ENCODE results near the gene SF1.

Gene SF1

GRCh38 chr11:64760759-64761420 lies 17.5 kb downstream of the SF1 start:
- no peak for DNase-seq

- DNase-seq = no peak
These were observed 18.3 kb downstream of the SF1 start, which contains the start of gene PYGM for GRCh38 chr11:64759722-64760719. Gene PYGM, minus strand, starts transcription at chr11:64759974. Its CDS starts 76 bp downstream, at chr11:64759898.

DNA sequence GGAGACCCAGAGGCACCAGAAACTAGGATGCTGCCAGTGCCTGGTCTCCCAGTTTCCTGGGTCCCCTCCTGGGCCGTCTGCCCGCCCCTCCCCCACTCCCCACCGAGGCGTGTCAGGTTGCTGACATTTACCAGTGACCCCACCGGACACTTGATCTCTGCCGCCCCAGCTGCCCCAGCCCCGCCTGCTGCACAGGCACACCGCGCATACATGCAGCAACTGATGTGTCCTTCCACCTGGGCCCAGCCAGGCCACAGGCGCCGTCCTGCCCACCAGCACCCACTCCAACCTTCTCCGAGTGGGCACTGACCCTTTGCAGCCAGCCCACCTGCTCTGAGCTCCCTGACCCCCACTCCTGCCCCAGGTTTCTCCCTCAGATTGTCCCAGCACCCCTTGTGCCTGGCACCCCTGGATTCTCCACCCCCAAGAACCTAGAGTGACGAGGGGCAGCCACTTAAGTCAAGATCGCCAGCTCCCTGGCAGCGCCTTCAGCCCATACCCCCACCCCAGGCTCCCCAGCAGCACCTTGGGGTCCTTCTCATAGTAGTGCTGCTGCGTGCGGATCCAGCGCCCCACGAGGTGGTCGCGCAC lies 19.1 kb downstream of the SF1 start:
- DNase-seq = no peak

GRCh38 chr11:64758330-64759079 lies 19.8 kb downstream of the SF1 start:
- DNase-seq = no peak

- DNase-seq = no peak
These were observed 20.6 kb downstream of the SF1 start for GRCh38 chr11:64757549-64758329.

GRCh38 chr11:64755681-64756361 lies 22.5 kb downstream of the SF1 start:
- no peak for DNase-seq

DNA sequence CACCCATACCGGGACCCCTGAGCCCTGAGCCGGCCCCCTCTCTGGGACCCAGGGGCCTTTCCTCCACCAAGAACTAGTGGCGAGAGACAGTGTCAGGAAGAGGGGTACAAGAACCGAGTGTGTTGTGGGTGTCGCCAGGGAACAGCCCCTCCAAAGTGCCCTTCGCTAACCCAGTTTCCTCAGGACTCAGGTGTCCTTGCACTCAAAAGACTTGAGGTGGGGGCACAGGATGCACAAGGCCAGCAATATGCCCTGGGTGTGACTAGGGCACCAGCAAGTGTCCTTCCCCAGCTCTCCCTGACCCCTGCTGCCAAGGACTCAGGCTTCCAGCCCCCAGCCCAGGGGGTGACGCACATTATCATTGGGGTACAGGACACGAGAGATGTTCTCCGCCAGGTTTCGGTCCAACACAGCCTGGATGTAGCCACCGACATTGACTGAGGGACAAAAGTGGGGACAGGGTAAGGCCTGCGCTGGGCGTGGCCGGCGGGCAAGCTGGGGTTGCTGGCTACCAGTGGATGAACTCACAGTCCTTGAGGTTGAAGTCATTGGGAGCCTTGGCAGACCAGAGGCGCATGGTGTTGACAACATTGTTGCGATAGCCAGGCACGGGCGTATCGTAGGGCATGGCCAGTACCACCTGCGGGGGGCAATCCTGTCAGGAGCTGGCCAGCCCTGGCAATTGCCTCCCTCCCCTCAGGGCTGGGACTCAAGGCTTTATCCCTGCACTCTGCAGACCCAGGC lies 23.3 kb downstream of the SF1 start:
- no peak for DNase-seq

DNA sequence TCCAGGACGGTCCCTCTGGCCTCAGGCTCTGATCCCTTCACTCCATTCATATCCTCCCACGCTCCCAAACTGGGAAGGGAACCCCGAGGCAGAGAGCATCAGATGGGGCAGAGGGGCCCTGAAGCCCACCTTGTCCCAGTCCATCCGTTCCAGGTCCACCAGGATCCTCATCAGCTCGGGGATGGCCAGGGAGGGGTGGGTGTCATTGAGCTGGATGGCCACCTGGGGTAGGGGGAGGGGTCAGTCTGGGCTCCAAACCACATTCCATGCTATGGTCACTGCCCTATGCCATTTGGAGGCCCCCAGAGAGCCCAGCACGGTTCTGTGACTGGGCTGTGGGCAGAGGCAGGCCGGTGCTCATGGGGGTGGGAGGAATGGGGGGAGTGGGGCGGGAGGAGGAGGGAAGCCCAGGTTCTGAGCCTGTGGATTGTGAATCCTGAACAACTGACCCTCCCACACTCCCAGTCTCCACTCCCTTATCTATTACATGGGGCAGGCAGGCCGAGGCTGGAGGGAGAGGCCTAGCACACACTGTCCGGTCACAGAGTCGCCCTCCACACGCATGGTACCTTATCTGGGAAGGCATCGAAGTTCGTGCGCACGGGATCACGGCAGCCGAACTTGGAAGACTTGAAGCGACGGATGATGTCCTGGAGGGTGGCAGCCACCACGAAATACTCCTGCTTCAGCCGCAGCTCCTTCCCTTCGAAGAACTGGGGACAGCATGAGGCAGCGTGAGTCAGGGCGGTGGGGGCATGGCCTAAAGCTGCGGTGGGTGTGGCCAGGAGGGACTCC lies 24.0 kb downstream of the SF1 start:
- no peak for DNase-seq

DNA sequence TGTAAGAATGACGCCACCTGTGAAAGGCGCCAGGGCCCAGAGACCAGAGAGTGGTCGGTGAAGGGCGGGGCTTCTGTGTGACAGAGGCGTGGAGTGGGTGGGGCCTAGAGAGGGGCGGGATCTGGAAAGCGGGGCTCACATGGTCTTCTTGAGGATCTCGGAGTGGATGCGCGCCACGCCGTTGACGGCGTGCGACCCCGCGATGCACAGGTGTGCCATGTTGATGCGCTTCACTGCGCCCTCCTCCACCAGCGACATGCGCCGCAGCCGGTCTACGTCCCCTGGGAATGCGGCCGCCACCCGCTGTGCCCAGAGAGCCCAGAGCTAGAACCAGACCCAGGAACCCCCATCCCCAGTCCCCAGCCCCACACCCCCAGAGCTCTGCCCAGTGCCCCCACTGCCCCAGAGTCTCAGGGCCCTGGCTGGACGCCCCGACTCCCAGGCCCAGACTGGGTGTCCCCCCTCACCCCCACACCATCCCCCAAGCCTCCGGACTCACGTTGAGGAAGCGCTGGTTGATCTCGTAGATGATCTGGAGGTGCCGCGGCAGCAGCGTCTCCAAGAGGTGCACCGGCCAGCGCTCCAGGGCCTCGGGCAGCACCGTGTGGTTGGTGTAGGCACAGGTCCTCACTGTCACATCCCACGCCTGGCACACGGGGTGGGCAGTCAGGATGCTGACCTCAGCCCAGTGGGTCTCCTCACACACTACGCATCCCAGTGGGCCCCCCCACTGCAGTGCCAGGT lies 24.8 kb downstream of the SF1 start:
- no peak for DNase-seq

DNA sequence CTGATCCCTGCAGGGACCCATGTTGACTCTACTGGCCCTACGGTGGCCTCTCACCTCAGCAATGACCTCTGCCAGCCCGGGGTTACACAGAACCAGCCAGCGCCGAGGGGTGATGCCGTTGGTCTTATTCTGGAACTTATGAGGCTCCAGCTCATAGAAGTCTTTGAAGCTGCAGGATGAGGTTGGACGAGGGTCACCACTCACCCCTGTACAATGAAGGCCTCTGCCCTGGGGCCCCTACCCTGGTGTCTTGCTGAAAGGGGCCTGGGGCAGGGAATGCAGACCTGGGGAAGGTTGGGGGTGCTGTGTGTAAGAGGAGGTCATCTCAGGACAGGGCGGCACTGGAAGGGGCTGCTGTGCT lies 25.3 kb downstream of the SF1 start:
- no peak for DNase-seq

- DNase-seq = no peak
These were observed 26.0 kb downstream of the SF1 start for GRCh38 chr11:64752175-64752970.

DNA sequence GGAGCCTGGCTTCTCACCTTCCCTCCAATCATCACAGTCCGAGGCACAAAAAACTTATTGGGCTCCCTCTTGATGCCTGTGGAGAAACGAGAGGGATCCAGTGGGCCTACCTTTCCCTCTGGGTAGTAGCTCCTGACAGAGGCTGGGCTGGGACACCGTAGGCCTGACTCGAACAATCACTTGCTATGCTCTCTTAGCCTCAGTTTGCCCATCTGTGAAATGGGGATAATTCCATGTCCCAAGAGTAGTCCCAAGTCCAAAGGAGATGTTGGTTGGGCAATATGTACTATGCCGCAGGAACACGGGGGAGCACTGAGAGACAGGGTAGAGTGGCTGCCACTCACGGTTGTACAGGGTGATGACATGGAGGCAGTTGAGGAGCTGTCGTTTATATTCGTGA lies 26.8 kb downstream of the SF1 start:
- DNase-seq = no peak

DNA sequence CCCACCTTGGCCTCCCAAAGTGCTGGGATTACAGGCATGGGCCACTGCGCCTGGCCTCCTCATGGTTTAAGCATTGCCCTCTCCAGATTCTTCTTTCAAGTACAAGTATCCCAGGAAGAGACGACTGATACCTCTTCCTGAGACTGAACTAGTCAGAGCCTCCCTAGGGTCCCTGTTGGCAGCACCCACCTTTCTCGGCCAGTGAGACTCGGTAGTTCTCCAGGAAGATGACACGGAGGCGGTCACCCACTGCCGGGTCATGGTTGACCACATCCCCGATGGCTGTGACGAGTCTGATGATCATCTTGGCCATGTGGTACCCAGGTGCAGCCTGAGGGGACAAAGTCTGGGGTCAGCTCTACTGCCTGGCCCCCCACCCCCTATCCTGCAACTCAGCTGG lies 27.2 kb downstream of the SF1 start:
- no peak for DNase-seq

- no peak for DNase-seq
These were observed 27.8 kb downstream of the SF1 start for GRCh38 chr11:64750361-64751054.

DNA sequence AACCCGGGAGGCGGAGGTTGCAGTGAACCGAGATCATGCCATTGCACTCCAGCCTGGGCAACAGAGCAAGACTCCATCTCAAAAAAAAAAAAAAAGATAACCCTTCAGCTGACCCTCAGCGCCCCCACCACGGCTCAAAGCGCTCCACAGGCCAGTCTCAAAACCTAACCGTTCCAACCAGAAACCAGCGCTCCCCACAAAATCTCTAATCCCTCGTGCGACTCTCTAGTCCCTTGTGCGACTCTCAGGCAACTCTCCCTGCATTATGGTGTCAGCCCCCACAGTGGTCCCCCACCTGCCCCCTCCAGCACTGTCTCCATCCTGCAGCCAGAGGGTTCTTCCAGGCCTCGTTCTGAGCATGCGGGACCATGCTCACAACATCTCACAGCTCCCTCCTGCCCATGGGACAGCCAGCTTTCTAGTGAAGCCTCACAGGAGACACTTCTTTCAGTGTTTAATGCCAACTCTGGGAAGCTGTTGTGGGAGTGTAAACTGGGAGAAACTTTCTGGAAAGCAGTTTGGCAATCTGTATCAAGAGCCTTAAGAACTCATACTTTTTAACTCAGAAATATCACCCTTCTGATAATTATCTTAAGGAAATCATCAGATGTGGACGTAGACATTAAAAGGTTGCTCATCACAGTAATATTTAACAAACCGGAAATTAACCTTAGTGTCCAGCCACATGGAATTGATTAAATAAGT lies 30.2 kb downstream of the SF1 start:
- DNase-seq = no peak

DNA sequence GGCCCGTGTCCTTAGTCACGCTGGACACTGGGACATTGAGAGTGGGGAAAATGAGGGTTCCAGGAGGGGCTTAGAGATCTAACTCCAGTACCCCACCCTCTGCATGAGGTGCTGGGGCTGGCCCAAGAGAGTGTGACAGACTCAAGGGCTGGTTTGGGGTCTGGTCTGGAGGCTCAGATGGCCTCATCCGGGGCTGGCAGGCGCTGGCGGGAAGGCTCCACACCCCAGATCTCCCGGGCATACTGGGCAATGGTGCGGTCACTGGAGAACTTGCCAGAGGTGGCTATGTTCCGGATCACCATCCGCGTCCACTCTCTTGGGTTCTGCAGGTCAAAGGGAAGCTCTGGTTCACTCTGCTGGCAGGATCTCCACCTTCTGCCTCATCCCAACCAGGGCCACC lies 31.9 kb downstream of the SF1 start:
- DNase-seq = no peak
